B cell (primary cell): ENCODE results near the gene CSMD2. TPM values are rescaled to one million over a fixed set of nuclear protein-coding genes. Genes with fewer than 3 reads are reported as not detected.

ENCODE experiments used
- ATAC-seq: fragments of 200-7000 bp; cut with Tn5 transposase; one replicate; pipeline ENCODE4 v1.10.0; 2021; ENCODE audit warnings: low read depth, mild to moderate bottlenecking, moderate number of reproducible peaks, moderate library complexity
- CTCF ChIA-PET: fragments of 350-600 bp; sonication (Branson Sonifier 250); formaldehyde crosslinking; loops from one replicate; lab custom pipeline; 2021; ENCODE audit warnings: antibody characterized with exemption, inconsistent platforms; lab: Charles Lee
- POLR2A ChIA-PET: fragments of 350-600 bp; sonication (Branson Sonifier 250); formaldehyde crosslinking; loops from one replicate; lab custom pipeline; 2021; ENCODE audit warnings: antibody characterized with exemption; lab: Charles Lee
- DNase-seq: peaks from one replicate; pipeline ENCODE4 v3.0.0; 2013
- H2AFZ ChIP-seq: 2 replicates; pipeline ENCODE4 v1.6.1; 2012; ENCODE audit warnings: mild to moderate bottlenecking, low read depth, low read length; ENCODE audit not compliant: insufficient read depth, poor library complexity, severe bottlenecking
- H3K27ac ChIP-seq, 2 donors: 1 replicate in 1 of 2; 2 replicates in 1 of 2; pipeline ENCODE4 v1.5.1; 2012 to 2013; ENCODE audit warnings: low read length in 2 of 2, mild to moderate bottlenecking in 2 of 2, moderate library complexity in 1 of 2
- H3K27me3 ChIP-seq, 4 experiments: fragments of 200-600 bp in 1 of 4; sonication (generic) in 1 of 4; replicated peaks in 1 of 4; 1 replicate in 2 of 4; 2 replicates in 2 of 4; pipeline versions ENCODE4 v1.6.1 to v1.7.0; 2013 to 2016; ENCODE audit warnings: low read length in 3 of 4, mild to moderate bottlenecking in 2 of 4, mixed read lengths in 1 of 4, moderate library complexity in 1 of 4; ENCODE audit not compliant: insufficient read depth in 4 of 4, control insufficient read depth in 3 of 4; ENCODE audit errors: control extremely low read depth in 1 of 4
- H3K36me3 ChIP-seq, 2 experiments: replicated peaks in 1 of 2; 1 replicate in 1 of 2; 2 replicates in 1 of 2; pipeline versions ENCODE4 v1.6.1 to v1.7.1; 2013; ENCODE audit warnings: low read length in 1 of 2; ENCODE audit not compliant: insufficient read depth in 2 of 2, control insufficient read depth in 1 of 2; ENCODE audit errors: control extremely low read depth in 1 of 2, extremely low read depth in 1 of 2
- H3K4me1 ChIP-seq, 2 donors: fragments of 200-600 bp in 1 of 2; sonication (generic) in 1 of 2; 1 replicate in 1 of 2; 2 replicates in 1 of 2; pipeline versions ENCODE4 v1.5.1 to v1.6.1; 2013 to 2017; ENCODE audit warnings: low read length in 2 of 2; ENCODE audit not compliant: control insufficient read depth in 2 of 2, insufficient read depth in 2 of 2
- H3K4me2 ChIP-seq: replicated peaks from 2 replicates; pipeline ENCODE3; 2012; ENCODE audit warnings: mild to moderate bottlenecking, low read depth, low read length; ENCODE audit not compliant: poor library complexity, severe bottlenecking
- H3K4me3 ChIP-seq, 5 experiments: fragments of 200-600 bp in 1 of 5; sonication (generic) in 1 of 5; 1 replicate in 3 of 5; 2 replicates in 2 of 5; pipeline versions ENCODE4 v1.5.1 to v1.7.0; 2011 to 2016; ENCODE audit warnings: low read length in 4 of 5, mild to moderate bottlenecking in 4 of 5, low read depth in 2 of 5, control low read depth in 1 of 5, moderate library complexity in 1 of 5; ENCODE audit not compliant: insufficient read depth in 1 of 5; ENCODE audit errors: control extremely low read depth in 1 of 5, extremely low read depth in 1 of 5
- H3K79me2 ChIP-seq: fragments of 200-600 bp; sonication (generic); one replicate; pipeline ENCODE4 v1.6.0; 2016; ENCODE audit warnings: low read length; ENCODE audit not compliant: control insufficient read depth, insufficient read depth
- H3K9ac ChIP-seq: fragments of 200-600 bp; sonication (generic); 2 replicates; pipeline ENCODE4 v1.6.1; 2017; ENCODE audit warnings: mild to moderate bottlenecking, low read length, moderate library complexity
- H3K9me3 ChIP-seq, 3 donors: one replicate each; pipeline versions ENCODE4 v1.6.1 to v1.7.1; 2013; ENCODE audit warnings: low read length in 2 of 3; ENCODE audit not compliant: control insufficient read depth in 2 of 3, insufficient read depth in 1 of 3; ENCODE audit errors: control extremely low read depth in 1 of 3
- H4K20me1 ChIP-seq: 2 replicates; pipeline ENCODE4 v1.6.0; 2012; ENCODE audit warnings: mild to moderate bottlenecking, low read length; ENCODE audit not compliant: insufficient read depth, control insufficient read depth, poor library complexity, severe bottlenecking
- H3K27ac Mint-ChIP-seq: one replicate; pipeline ENCODE4 v1.8.0; 2021; ENCODE audit warnings: mixed read lengths
- H3K27me3 Mint-ChIP-seq: one replicate; pipeline ENCODE4 v1.8.0; 2021; ENCODE audit warnings: mixed read lengths
- H3K4me1 Mint-ChIP-seq: one replicate; pipeline ENCODE4 v1.8.0; 2021; ENCODE audit warnings: mixed read lengths
- H3K4me3 Mint-ChIP-seq: one replicate; pipeline ENCODE4 v1.8.0; 2021; ENCODE audit warnings: mixed read lengths
- H3K9me3 Mint-ChIP-seq: one replicate; pipeline ENCODE4 v1.8.0; 2022; ENCODE audit warnings: mixed read lengths; ENCODE audit not compliant: insufficient read depth
- EZH2 ChIP-seq: IDR thresholded peaks from 2 replicates; pipeline ENCODE4 v1.6.1; 2012; ENCODE audit warnings: borderline replicate concordance, low read depth, mild to moderate bottlenecking, moderate library complexity, low read length; ENCODE audit not compliant: insufficient read depth, poor library complexity, severe bottlenecking
- WGBS: methylation state at CpG from one replicate; pipeline ENCODE4 v1.1.5; 2013; ENCODE audit warnings: missing lambda C conversion rate; ENCODE audit not compliant: insufficient coverage; 5-methylcytosine and 5-hydroxymethylcytosine counted together
- intact Hi-C: fragments of 100-400 bp; cut with micrococcal nuclease; formaldehyde crosslinking; loops from one replicate; pipeline ENCODE4 v1.10.0; 2022
- polyA plus RNA-seq: library from polyadenylated mRNA; depleted of rRNA; stranded (reverse); fragments of >200 nt; gene quantifications from 2 replicates; pipeline ENCODE4 v1.2.3, GENCODE V29; 2012
- total RNA-seq, 2 donors: library from RNA; stranded (reverse); fragments of 120-200 nt in 1 of 2; gene quantifications; 1 replicate in 1 of 2; 2 replicates in 1 of 2; pipeline versions ENCODE4 v1.2.3 to v1.2.4, GENCODE V29; 2013 to 2022
- TF ChIP-seq, protein P1 (sequence below): fragments of 200-600 bp; IDR thresholded peaks from one replicate; pipeline ENCODE4 v1.8.0; 2022; ENCODE audit warnings: antibody characterized with exemption, mild to moderate bottlenecking

Gene CSMD2
- total and polyA plus RNA-seq, 2 donors (not counting 1 experiment from before 2014, with no cell fraction given): not detected

DNA sequence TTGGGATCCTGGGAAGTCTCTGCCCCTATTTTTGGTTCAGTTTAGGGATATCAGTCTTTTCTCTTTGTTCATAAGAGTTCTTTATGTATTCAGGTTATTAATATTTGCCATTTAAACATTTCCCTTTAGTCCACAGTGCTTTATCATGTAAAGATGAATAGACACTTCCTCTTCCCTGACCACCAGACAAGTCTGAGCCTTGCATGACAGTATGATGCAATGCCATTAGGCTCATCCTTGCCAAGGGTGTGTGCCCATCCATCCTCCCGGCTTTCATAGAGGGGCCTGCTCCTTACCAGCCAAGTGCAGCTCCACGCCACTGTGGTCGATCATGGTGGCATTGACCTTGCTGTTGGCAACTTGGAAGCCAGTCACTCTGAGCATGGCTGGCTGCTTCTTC, 640.4 kb downstream of the CSMD2 start:
- Histone ChIP-seq H3K79me2 (no peaks in the 10 kb centered on the region), H3K9ac (no peak overlapping the region), H3K4me3 (no peak overlapping the region), H2AFZ (no peak overlapping the region), H3K36me3 (no peaks in the 10 kb centered on the region), H3K27me3 (peaks cover 0 to 12% (median 3%) of the 10 kb centered on the region in 4 experiments), H3K4me2 (no peak overlapping the region), H3K27ac (no peak overlapping the region), H4K20me1 (no peaks in the 10 kb centered on the region), H3K4me1 (no peaks in the 10 kb centered on the region), H3K9me3 (no peaks in the 10 kb centered on the region)
- ATAC-seq (no peak), DNase-seq (no peak)
- Mint-ChIP-seq H3K9me3 (no peaks in the 10 kb centered on the region), H3K27ac (no peak overlapping the region), H3K4me3 (no peak overlapping the region), H3K4me1 (no peaks in the 10 kb centered on the region), H3K27me3 (peaks cover 34% of the 10 kb centered on the region)
- POLR2A ChIA-PET: no interaction called here
- intact Hi-C loops: no loop called here
- CTCF ChIA-PET: no interaction called here
- 100% methylated on average over 3 of the region's 3 CpGs for WGBS
- no peak for TF ChIP-seq EZH2
- TF ChIP-seq, protein P1, sequence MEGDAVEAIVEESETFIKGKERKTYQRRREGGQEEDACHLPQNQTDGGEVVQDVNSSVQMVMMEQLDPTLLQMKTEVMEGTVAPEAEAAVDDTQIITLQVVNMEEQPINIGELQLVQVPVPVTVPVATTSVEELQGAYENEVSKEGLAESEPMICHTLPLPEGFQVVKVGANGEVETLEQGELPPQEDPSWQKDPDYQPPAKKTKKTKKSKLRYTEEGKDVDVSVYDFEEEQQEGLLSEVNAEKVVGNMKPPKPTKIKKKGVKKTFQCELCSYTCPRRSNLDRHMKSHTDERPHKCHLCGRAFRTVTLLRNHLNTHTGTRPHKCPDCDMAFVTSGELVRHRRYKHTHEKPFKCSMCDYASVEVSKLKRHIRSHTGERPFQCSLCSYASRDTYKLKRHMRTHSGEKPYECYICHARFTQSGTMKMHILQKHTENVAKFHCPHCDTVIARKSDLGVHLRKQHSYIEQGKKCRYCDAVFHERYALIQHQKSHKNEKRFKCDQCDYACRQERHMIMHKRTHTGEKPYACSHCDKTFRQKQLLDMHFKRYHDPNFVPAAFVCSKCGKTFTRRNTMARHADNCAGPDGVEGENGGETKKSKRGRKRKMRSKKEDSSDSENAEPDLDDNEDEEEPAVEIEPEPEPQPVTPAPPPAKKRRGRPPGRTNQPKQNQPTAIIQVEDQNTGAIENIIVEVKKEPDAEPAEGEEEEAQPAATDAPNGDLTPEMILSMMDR: no peak

DNA sequence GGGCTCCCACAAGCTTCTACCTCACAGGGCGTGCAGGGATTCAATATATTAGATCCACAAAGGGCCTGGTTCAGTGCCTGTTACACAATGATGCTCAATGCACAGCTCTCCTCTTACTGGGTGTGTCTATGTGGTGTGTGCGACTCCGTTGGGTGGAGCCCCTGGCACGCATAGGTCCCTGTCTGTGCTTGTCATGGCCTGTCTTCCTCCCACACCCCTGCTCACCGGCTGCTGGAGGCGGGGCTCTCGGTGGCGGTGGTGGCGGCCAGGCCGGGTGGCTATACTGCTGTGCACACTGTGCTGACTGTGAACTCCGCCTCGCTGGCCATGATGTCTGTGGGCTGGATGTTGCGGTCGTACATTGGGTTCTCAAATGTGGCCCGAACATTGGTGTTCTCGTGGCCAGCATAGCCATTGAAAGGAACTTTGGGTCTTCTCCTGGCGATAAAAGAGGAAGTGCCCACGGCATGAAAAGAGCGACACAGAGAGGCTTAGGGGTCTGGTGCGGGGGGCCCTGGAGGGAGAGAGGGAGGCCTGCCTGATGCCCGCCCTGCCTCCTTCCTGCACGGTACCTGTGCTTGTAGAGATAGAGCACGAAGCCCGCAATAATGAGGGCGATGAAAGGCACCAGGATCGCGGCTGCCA, 645.7 kb downstream of the CSMD2 start:
- WGBS: 78% methylated on average over 26 of the region's 27 CpGs
- ChIA-PET CTCF (no interaction called here), POLR2A (no interaction called here)
- H3K27me3 ChIP-seq: peaks cover 0 to 4% (median 0%) of the 10 kb centered on the region in 4 experiments
- Mint-ChIP-seq H3K4me3 (no peak overlapping the region), H3K9me3 (no peaks in the 10 kb centered on the region), H3K4me1 (no peaks in the 10 kb centered on the region), H3K27ac (no peak overlapping the region), H3K27me3 (peaks cover 32% of the 10 kb centered on the region)
- intact Hi-C loops: no loop called here
- H3K9me3 ChIP-seq: no peaks in the 10 kb centered on the region
- DNase-seq (no peak), ATAC-seq (no peak)
- H3K27ac ChIP-seq: no peak overlapping the region
- no peak overlapping the region for H3K9ac ChIP-seq
- H3K4me2 ChIP-seq: no peak overlapping the region
- no peak overlapping the region for H3K4me3 ChIP-seq
- no peaks in the 10 kb centered on the region for H3K4me1 ChIP-seq
- H4K20me1 ChIP-seq: no peaks in the 10 kb centered on the region
- TF ChIP-seq, protein P1: no peak
- TF ChIP-seq EZH2: no peak
- H3K36me3 ChIP-seq: no peaks in the 10 kb centered on the region
- H2AFZ ChIP-seq: no peak overlapping the region
- H3K79me2 ChIP-seq: no peaks in the 10 kb centered on the region
